COLO668 (cell line): ENCODE data around the gene MTERF1.
"Not testable (repeated sequence)": the region's sequence is repeated elsewhere in the genome, so short reads cannot be mapped to it uniquely, and the experiment has no call there.

Source experiments
- DNase-seq: peaks from one replicate; lab custom pipeline; 2025; ENCODE audit not compliant: unreplicated experiment; lab: John Stamatoyannopoulos, UW

MTERF1 gene

DNA sequence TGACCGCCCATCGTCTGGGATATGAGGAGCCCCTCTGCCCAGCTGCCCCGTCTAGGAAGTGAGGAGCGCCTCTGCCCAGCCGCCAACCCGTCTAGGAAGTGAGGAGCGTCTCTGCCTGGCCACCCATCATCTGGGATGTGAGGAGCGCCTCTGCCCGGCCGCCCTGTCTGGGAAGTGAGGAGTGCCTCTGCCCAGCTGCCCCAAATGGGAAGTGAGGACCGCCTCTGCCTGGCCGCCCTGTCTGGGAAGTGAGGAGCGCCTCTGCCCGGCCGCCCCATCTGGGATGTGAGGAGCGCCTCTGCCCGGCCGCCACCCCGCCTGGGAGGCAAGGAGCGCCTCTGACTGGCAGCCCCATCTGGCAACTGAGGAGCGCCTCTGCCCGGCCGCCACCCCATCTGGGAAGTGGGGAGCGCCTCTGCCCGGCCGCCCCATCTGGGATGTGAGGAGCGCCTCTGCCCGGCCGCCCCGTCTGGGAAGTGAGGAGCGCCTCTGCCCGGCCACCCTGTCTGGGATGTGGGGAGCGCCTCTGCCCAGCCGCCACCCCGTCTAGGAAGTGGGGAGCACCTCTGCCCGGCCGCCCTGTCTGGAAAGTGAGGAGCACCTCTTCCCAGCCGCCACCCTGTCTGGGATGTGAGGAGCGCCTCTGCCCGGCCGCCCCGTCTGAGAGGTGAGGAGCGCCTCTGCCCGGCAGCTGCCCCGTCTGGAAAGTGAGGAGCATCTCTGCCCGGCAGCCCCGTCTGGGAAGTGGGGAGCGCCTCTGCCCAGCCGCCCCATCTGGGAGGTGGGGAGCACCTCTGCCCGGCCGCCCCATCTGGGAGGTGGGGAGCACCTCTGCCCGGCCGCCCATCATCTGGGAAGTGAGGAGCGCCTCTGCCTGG is 7.1 kb upstream of the MTERF1 start:
- not testable (repeated sequence) for DNase-seq

DNA sequence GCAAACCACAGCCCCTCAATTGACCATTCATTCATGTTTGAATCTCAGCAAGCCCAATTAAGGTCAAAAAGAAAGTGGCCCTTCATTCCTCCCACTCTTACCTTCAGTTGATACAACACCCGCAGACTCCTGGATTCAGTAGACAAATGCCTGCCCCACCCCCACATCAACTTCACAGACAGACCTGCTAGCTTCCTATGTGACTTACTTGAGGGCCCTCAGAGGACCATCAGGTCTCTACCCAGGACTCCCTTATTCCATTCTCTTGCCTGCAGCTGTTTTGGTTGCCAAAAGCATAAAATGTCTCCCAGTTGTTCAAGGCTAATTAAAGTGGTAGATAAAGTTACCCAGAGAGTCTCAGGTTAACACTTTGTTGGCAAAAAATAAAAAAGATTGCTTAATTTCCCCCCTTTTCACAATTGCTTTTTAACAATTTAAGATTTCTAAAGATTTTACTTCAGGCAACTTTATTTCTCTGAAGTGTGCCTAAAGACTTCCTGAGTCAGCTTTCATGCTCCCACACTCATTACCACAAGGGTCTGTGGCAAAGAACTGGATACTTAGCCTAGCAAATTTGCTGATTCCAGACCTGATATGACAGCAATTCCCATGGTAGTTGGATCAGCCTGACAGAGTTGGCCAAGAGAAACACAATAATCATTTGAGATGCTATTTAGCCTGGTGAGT is 3.3 kb upstream of the MTERF1 start:
- DNase-seq = no peak

GRCh38 chr7:91880016-91880412 is 488 bp downstream of the MTERF1 start:
- no peak for DNase-seq

DNA sequence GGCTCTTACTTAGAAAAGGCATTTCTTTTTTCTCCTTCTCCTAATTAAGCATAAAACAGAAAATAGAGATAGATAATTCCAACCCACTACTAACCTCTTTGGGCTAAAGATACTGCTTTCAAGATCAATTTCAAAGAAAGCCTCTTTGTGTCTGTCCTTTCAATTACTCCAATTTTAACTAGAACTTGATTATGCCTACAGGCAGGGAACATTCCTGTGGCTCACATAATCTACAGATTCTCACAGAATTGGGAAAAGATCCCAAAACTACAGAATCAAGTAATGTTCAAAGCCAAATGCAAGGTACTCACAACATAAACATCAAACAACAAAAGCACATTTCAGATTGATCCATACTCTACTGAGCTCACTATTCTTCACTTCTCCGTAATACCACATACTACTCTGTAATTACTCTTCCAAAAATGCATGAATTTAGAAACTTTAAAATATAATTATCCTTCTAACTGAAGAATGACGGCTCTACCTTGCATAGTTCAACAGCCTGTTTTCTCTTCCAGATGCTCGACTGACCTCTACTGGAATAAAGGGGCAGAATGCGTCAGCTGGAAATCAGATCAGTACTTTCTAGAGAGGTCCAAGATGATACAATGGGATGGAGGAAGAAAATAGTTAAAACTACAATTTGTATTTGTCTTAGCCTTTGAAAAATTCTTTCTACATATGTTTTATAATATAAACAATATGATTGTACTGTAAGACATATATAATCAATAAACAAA is 3.9 kb downstream of the MTERF1 start:
- no peak for DNase-seq

DNA sequence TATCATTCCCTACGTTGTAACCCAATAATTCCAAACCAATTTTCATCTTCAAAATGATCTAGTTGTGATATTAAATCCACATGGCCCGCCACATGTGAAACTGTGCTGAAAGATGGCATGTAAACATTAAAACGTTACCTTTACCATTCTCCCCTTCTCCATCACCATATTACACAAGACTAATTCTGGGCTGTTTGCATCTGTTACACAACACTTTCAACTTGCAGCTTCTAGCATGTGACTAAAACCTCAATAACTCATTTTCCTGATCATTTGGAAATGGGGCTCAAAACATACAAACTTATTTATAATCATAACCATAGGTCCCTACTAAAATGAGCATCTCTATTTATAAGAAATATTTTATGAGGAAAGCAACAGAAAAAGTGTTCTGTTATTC is 4.7 kb downstream of the MTERF1 start:
- DNase-seq = no peak

DNA sequence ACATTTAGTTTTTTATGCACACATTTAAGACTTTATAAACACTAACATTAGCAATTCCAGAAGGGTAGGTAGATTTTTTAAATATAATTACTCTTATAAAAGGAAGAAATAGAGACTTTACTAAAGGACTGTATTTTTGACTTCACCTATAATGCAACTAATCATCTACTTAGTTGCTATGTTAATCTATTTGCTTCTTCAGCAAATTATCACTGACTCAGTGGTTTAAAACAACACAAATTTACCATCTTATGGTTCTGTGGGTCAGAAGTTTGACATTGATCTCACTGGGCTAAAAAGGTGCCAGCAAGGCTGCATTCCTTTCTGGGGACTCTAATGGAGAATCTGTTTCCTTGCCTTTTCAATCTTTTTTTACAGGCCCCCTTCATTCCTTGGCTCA is 7.6 kb downstream of the MTERF1 start:
- DNase-seq = no peak

DNA sequence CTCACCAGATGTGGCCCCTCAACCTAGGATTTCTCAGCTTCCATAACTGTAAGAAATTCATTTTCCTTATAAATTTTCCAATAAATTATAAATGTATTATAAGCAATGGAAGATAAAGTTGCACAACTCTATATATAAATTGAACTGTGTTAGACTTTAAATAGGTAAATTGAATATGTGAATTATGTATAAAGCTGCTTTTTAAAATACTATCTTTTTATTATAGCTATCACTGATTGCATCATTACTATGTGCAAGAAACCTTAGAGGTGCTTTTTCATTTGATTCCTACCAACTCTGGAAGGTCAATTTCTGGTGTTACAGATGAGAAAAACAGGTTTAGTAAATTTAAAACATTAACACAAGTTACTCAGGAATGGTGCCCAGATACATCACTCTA is 8.4 kb downstream of the MTERF1 start:
- DNase-seq = no peak

- no peak for DNase-seq
Observed at GRCh38 chr7:91869661-91870060, 10.8 kb downstream of the MTERF1 start.

DNA sequence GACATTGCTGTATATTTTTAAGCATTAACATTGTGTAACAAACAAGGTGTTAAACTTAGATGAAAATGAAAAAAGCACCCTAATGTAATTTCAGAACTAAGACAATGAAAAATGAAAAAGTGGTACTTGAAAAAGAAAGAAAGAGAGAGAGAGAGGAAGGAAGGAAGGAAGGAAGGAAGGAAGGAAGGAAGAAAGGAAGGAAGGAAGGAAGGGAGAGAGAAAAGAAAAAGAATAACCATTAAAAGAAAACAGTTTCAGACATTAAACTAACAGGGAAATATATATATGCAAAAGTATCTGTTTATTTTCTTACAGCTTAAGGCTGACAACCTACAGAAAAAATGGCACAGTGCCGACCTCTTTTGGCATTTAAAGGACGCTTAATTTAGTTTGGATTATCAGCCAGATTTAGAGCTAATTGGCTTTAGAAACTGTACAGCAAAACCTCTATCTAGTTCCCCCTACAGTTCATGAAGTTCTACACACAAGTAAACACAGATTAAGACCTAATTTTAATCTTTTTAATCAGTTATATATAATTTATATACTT is 13.8 kb downstream of the MTERF1 start:
- DNase-seq = no peak

GRCh38 chr7:91865511-91865910 is 15.0 kb downstream of the MTERF1 start:
- DNase-seq = no peak

DNA sequence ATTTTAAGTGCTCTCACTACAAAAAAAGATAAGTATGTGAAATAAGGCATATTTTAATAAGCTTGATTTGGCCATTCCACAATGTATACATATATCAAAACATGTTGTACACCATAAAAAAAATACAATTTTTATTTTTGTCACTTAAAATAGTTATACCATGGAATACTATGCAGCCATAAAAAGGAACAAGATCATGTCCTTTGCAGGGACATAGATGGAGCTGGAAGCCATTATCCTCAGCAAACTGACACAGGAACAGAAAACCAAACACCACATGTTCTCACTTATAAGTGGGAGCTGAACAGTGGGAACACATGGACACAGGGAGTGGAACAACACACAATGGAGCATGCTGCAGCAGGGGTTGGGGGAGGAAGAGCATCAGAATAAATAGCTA is 15.9 kb downstream of the MTERF1 start:
- DNase-seq = not testable (repeated sequence)

GRCh38 chr7:91864070-91864469 is 16.4 kb downstream of the MTERF1 start:
- no peak for DNase-seq

GRCh38 chr7:91852263-91852741 is 28.2 kb downstream of the MTERF1 start:
- no peak for DNase-seq

DNA sequence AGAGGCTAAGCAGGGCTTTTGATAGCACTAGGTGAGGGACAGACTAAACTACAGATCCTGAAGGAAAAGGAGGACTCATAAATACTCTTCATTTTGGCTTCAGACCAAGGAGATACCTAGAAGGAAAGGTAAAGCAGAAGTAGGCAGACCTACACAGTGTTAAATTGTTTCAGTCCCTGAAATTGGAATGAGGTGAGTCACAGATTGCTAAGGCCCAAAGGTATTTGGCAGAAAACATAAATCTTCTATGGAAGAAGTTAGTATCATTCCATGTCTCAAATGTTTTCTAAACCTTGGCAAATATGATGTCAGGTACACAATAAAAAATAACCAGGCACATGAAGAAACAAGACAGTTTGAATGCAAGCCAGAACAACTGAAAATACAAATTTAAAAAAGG is 30.0 kb downstream of the MTERF1 start:
- DNase-seq = no peak

DNA sequence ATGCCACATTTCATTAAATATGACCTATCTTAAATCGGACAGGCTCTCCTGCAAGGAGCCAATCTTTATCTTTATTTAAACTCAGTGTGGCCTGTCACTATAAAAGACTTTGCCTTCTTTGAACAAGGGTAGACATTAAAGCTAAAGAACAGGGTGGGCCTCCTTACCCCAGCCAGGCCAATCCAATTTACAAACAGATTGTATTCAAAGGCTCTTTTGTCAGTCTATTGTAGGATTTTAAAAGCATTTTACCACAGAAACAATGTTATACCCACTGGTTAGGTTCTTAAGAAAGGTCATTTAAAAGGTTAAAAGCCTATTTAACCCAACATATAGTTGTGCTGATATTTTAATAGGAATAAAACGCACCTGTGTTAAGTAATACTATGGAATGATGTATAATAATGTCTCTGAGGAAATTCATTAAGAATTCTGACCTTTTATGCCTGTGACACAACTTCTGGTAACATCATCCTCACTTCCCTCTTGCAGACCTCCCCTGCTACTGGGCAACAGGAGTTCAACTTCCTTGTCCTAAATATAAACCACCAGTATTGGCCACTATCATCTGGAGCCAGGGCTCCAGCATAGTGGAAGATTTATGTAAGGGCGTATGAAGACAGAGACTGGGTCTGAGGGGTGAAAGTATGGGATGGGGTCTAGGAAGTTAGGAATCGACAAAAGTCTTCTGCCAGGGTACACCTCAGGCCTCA is 32.5 kb downstream of the MTERF1 start:
- DNase-seq = no peak

DNA sequence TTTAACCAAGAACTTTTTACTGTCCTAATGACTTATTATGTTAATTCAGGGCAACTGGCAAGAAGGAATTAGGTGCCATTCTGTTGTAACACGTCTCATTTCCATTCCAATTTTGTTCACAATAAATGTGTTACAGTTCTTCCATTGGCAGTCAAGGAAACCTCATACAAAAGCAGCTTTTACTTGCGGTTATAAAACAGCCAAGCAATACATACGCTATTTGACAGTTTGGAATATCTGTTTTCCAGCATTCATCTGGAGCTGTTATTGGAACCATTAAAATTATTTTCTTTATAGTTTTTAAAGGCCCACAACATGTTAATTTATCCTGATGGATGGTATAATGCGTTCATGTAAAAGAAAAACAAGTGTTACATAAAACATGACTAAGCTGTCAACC is 33.3 kb downstream of the MTERF1 start:
- no peak for DNase-seq

DNA sequence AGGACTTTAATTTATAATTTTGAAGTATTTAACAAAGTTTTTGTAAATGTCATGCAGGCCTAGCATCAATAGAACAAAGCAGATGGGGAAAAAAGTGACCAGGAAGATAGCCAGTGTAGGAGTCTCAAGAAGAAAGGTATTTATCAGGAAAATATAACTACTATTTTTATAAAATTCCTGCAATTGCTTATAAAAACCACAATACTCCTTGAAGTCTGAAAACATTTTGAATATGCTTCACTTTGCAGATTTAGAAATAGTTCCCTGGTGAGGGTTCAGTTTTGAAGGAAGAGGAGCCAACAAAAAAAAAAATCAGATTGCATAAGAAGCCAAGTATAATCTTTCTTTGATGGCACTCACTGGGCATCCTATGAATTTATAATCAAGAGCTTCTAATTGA is 34.1 kb downstream of the MTERF1 start:
- no peak for DNase-seq

DNA sequence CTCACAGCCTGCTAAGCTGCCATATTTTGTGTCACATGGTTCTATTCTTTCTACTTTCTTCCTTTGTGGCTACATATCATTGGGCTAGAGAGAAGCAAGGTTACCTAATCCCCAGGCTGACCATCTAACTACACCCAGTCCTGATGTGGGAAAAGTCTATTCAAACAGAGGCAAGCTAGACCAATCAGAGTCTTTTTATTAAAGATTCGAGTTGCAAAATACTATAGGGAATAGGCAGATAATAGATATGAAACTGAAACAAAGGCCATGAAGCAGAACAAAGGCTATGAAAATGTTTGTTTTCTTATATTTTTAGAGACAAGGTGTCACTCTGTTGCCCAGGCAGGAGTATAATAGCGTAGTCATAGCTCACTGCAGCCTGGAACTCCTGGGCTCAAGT is 36.7 kb downstream of the MTERF1 start:
- DNase-seq = no peak

- DNase-seq = no peak
Observed at GRCh38 chr7:91838439-91838838, 42.1 kb downstream of the MTERF1 start.

- DNase-seq = no peak
Observed at GRCh38 chr7:91837397-91838070, 43.0 kb downstream of the MTERF1 start.
